ENCODE results near the gene PRCD.
"Not testable (repeated sequence)": the region's sequence is repeated elsewhere in the genome, so short reads cannot be mapped to it uniquely, and the experiment has no call there.

Gene PRCD

GRCh38 chr17:76506408-76507345 is 33.2 kb upstream of the PRCD start:
- DNase-seq: peak; percentile 90 to 92

- not testable (repeated sequence) for DNase-seq
Measured at GRCh38 chr17:76508472-76509063, 31.3 kb upstream of the PRCD start.

GRCh38 chr17:76510831-76511244 is 29.0 kb upstream of the PRCD start:
- no peak for DNase-seq

- no peak for DNase-seq
Measured at GRCh38 chr17:76511668-76512365, 28.0 kb upstream of the PRCD start.

GRCh38 chr17:76512366-76513305 is 27.2 kb upstream of the PRCD start:
- DNase-seq: no peak

GRCh38 chr17:76513306-76513692 is 26.5 kb upstream of the PRCD start:
- DNase-seq: no peak

- not testable (repeated sequence) for DNase-seq
Measured at GRCh38 chr17:76514355-76514754, 25.5 kb upstream of the PRCD start.

- peak; percentile 87 to 90 for DNase-seq
Measured at GRCh38 chr17:76515274-76515949, 24.4 kb upstream of the PRCD start.

GRCh38 chr17:76517638-76518038 is 22.2 kb upstream of the PRCD start:
- no peak for DNase-seq

GRCh38 chr17:76519048-76519966 is 20.5 kb upstream of the PRCD start:
- no peak for DNase-seq

- no peak for DNase-seq
Measured at GRCh38 chr17:76521262-76521661, 18.6 kb upstream of the PRCD start.

- DNase-seq: not testable (repeated sequence)
Measured at GRCh38 chr17:76521683-76522082, 18.2 kb upstream of the PRCD start.

- DNase-seq: peak; percentile 81 to 82
Measured at GRCh38 chr17:76523084-76524037, 16.5 kb upstream of the PRCD start.

GRCh38 chr17:76524598-76525512 is 15.0 kb upstream of the PRCD start:
- no peak for DNase-seq

GRCh38 chr17:76525513-76525833 is 14.4 kb upstream of the PRCD start:
- DNase-seq: not testable (repeated sequence)

- not testable (repeated sequence) for DNase-seq
Measured at GRCh38 chr17:76527016-76527415, 12.8 kb upstream of the PRCD start.

- DNase-seq: peak; percentile 61 to 66
Measured at GRCh38 chr17:76527430-76528111, 12.3 kb upstream of the PRCD start.

GRCh38 chr17:76528156-76528527 is 11.7 kb upstream of the PRCD start:
- DNase-seq: no peak
